ENCODE results near the gene WASL.

WASL gene

DNA sequence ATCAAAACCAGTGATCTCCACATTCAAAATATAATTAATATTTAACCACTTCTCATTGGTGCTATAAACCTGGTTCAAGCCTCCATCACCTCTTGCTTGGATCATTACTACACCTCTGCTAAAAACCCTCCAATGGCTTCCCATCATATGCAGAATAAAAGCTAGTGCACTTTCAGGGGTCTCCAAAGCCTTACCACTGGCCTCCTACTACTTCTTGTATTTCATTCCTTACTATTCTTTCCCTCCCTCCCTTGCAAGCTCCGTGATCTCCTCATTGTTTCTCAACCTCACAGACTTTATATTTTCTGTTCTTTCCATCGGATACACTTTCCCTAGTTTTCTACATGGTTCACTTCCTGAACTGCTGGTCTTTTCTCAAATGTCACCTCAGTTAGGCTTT, 61.6 kb downstream of the WASL start:
- no peak for DNase-seq

DNA sequence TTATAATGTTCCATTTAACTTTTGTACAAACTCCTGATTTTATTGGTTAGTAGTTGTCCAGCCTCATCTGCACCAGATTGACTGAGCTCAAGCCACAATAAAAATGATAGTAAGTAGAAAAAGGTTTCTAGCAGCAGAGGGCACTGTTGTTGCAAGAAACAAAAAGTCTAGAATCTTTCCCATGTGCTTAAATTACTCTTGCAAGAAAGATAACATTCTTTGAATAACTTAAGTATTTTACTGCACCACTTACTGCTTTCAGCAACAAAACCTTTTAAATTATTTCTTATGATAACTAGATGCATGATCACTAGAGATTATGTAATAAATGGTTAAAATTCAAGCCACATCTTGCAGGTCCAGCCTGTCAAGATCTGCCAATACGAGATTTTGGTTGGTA, 66.1 kb downstream of the WASL start:
- DNase-seq: no peak

DNA sequence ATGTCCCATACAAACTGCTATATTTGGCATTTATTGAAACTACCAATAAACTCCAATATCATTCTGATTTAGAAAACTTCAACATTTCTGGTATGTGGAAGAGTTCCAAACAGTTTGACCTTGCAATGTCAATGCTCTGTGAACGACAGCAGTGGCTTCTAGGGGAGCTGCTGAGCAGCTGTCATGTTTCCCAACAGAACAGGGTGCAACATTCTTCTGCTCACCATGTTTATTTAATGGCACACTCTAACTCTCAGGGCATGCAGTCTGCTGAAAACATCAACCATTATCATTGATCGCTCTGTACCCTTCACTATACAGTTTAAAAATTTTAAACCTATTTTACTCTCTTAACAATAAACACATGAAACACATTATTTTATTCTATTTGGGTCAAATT, 67.2 kb downstream of the WASL start:
- no peak for DNase-seq

- no peak for DNase-seq
Measured at GRCh38 chr7:123680580-123680979, 68.2 kb downstream of the WASL start.

- no peak for DNase-seq
Measured at GRCh38 chr7:123679614-123680013, 69.2 kb downstream of the WASL start.

DNA sequence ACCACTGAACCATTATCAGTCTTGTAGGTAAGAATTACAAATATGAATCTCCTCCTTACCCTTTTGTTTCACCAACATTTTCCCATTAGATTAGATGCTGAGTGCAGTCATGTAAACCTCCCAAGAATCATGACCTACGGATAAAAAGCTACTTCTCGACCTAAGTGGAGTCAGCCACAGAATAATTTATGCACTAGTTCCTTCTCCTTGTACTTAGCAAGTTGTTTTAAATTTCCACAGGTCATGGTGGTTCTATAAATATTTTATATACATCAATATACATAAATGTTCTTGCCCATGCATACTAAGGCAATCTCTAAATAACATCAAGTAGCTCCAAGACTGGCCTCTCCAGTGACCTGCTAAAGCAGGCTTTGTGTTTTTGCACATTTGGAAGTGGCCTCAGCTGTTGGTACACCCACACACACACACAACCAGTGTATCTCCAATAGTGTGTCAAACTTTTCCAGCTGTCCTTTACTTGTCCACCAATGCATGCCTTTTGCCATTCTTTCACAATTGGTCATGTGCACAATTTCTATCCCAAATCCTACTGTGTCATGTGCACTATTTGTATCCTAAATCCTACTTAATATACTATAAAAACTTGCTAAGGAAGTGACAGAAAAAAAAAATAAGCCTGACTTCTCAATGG, 71.6 kb downstream of the WASL start:
- no peak for DNase-seq

GRCh38 chr7:123675181-123675473, 73.7 kb downstream of the WASL start:
- no peak for DNase-seq

DNA sequence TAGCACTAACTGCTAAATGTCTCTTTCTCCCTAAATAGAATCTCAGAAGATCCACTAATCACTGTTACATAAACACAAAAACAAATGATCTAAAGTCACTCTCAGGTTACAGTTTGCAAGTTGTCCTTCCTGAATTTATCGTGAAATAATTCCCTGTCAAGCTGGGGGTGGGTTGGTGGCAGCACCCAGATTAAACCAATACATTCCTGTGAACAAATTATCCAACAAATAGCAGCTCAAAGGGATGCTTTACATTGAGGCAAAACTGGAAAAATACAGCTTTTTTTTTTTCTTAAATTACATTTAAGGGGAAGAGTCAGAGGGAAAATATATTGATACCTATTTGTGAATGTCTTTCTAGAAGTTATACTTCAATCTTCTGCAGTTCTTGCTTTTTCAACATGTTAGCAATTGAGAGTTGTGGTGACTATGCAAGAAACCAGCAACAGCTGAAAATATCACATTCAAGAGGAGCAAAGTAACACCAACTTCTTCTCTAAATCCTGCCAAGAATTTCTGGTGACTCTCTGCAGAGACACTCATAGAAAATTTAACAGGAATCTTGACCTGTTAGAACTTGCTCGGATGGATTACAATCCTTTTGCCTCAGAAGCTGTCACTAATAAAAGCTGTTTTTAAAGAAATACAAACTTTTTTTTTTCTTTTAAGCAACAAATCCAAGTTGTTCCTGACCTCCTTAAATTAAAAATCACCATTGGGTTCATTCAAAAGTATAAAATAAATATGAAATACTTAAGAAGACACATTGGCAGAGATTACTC, 74.2 kb downstream of the WASL start:
- no peak for DNase-seq

- DNase-seq: no peak
Measured at GRCh38 chr7:123673752-123674398, 74.9 kb downstream of the WASL start.

- no peak for DNase-seq
Measured at GRCh38 chr7:123673137-123673732, 75.6 kb downstream of the WASL start.

GRCh38 chr7:123669485-123669884, 79.3 kb downstream of the WASL start:
- no peak for DNase-seq

GRCh38 chr7:123666492-123666891, 82.3 kb downstream of the WASL start:
- DNase-seq: no peak

DNA sequence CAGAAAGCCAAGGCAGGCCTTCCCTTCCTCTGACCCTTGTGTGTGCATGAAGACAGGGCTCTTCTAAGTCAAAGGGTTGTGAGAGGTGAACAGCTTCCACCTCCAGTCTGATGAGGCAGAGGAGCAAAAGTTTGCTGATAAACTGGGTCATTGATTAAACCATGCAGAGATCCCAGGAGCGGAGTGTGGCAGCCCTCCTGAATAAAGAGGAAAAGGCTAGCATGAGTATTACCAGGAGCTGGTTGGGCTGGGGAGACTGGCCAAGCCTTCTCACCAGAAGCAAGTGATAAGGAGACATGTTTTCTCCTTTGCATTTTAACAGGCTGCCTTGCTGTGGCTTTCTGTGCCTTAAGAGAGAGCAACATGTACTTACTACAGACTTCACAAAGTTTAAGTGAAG, 82.9 kb downstream of the WASL start:
- DNase-seq: no peak

GRCh38 chr7:123665157-123665556, 83.6 kb downstream of the WASL start:
- DNase-seq: no peak

DNA sequence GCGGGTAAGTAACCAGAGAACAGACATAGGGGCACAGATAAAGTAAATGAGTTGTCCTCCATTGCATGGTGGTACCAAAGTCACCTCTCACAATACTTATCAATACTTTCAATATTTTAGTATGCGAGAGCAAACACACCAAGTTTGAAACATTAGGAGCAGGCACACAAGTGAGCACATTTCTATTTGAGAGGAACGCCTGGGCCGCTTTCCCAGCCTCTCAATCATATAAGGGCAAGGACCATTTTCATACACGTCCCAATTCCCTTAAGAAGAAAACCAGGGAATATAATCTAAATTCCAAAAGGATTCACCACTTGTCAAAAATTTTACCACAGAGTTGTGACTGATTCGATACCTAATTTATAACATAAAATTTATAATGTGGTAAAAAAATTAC, 85.6 kb downstream of the WASL start:
- DNase-seq: no peak

GRCh38 chr7:123662755-123663154, 86.0 kb downstream of the WASL start:
- no peak for DNase-seq

DNA sequence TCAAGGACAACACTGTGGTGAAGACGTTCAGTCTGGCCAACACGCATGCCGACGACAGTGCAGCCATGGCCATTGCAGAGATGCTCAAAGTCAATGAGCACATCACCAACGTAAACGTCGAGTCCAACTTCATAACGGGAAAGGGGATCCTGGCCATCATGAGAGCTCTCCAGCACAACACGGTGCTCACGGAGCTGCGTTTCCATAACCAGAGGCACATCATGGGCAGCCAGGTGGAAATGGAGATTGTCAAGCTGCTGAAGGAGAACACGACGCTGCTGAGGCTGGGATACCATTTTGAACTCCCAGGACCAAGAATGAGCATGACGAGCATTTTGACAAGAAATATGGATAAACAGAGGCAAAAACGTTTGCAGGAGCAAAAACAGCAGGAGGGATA, 86.5 kb downstream of the WASL start:
- no peak for DNase-seq

DNA sequence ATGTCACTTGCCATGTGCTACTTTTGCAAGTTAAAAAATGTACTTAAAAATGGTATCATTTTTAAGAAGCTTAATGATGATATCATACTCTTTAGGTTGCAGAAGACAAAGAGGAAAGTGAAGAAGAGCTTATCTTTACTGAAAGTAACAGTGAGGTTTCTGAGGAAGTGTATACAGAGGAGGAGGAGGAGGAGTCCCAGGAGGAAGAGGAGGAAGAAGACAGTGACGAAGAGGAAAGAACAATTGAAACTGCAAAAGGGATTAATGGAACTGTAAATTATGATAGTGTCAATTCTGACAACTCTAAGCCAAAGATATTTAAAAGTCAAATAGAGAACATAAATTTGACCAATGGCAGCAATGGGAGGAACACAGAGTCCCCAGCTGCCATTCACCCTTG, 87.0 kb downstream of the WASL start:
- no peak for DNase-seq

DNA sequence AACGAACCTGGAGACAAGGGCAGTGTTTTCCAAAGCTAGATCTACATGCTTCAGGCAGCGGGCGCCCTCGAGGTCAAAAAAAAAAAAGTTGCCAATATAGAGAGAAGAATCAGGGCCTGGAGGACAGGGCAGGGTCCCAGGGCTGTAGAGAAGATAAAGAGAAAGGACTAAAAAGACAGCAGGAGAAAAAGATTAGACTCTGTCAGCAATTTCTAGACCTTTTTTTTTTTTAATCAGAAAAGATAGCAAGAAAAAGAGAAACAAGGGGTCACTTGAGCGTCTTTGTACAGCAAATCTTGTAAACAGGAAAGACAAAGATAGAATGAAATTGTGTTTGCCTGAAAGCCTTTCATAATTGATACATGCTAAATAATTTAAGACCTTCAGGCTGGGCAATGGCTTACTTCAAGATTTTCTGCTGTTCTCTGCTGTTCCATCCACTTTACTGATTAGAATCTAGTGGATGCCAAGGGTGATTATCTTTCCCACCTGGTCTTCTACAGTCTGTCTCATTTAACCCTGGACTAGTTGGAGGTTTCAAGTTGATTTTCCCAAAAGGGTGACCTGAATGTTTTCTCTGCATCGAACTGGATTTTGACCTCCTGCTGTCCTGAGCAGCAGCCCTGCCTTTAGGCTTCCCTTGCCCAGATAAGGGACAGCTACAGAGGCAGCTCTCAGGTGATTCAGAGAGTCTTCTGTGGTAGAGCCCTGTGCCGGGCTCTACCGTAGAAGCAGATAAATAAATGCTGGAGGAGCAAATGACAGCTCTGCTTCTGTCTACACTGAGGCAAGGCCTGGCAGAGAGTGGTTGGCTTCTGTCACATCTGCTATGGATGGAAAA, 88.1 kb downstream of the WASL start:
- no peak for DNase-seq

DNA sequence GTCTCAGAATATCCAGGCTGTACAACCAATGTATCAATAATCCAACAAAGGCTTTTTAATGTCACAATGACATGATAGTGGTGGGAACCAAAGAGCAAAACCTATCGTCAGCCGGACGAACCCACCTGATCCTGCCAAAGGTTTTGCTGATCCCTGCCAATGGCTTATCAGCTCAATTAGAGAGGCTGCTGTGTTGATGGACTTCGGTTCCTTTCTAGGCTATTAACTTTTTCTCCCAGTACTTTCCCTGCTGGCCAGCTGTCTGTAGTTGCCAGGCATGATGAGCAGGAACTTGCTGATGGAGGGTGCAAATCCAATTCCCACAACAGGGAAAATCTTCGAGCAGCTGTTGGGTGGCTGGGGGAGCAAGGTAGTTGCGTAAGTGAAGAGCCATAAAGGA, 90.8 kb downstream of the WASL start:
- no peak for DNase-seq

GRCh38 chr7:123657304-123657685, 91.5 kb downstream of the WASL start:
- DNase-seq: no peak

- DNase-seq: no peak
Measured at GRCh38 chr7:123656544-123657303, 92.1 kb downstream of the WASL start.
